ENCODE measurements around the gene ELP4.
A peak's percentile ranks its signal among the peaks of the same experiment; 100 is the strongest.
"Not testable (repeated sequence)": the region's sequence is repeated elsewhere in the genome, so short reads cannot be mapped to it uniquely, and the experiment has no call there.

Gene ELP4

DNA sequence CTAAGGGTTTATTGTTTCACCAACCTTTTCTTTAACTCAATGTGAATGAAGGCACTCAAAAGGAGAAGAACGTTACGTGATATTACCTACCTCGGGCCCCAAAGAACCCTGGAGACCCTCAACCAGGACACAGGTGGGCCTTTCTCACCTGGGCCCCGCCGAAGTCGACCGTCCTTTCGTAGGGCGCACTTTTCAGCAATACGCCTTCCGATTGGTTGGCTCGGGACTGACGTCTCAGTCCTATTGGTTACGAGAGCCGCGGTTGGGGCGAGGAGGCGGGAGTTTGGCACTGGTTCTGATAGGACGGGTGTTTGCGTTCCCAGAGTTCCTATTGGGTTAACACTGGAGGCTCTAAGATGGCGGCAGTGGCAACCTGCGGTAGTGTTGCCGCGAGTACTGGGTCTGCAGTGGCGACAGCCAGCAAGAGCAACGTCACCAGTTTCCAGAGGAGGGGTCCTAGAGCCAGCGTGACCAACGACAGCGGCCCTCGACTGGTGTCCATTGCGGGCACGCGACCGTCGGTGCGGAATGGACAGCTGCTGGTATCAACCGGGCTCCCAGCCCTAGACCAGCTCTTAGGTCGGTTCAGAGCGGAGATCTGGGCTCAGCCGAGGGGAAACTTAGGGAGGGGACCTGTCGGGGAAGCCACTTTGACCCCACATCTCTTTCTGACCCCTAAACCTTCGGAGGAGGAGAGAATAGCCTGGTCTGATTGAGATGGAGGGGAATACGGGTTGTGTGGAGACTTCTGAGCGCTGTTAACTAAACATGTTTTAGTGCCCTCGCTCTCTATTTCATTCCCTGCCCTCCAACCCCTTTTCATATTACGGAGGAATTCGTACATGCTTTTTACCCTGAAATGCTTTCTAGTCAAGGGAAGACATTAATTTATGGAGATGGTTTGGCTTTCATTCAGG, at the start of gene ELP4, which contains the start of gene IMMP1L:
ELP4 (plus strand) TSS at position 339 of the 917 bp plus-strand sequence; CDS start at position 357, 18 bp downstream.
IMMP1L (minus strand) TSS at position 194 of the 917 bp plus-strand sequence. CDS start 46,346 bp downstream, outside the sequence.
- peak; percentile 95 for DNase-seq

DNA sequence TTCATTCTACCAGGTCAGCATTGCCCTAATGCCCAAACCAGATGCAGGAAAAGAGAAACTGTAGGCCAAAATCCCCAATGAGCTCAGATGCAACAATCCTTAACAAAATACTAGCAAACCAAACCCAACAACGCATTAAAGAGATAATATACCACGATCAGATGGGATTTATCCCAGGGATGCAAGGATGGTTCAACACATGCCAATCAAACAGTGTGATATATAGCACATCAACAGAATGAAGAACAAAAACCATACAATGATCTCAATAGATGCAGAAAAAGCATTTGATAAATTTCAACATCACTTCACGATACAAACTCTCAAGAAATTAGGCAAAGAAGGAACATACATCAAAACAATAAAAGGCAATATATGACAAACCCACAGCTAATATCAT, 45.1 kb upstream of the ELP4 start:
- DNase-seq = no peak

DNA sequence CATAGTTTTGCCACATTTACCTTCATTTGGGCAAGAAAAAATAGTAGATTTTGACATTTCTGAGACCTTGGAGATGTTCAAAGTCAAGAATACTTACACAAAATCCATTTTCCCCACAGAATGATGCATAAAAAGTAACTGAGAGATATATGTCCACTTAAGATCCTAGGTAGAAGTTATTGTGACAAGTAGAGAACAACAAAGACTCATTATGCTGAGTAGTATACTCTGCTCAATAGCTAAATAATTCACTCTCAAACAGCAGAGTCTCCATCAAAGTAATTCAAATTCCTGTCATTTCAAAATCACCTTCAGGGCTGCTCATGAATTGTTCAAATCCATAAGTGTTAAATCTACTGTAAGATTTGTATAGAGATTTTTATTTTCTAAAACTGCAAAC, 35.5 kb upstream of the ELP4 start:
- DNase-seq = no peak

DNA sequence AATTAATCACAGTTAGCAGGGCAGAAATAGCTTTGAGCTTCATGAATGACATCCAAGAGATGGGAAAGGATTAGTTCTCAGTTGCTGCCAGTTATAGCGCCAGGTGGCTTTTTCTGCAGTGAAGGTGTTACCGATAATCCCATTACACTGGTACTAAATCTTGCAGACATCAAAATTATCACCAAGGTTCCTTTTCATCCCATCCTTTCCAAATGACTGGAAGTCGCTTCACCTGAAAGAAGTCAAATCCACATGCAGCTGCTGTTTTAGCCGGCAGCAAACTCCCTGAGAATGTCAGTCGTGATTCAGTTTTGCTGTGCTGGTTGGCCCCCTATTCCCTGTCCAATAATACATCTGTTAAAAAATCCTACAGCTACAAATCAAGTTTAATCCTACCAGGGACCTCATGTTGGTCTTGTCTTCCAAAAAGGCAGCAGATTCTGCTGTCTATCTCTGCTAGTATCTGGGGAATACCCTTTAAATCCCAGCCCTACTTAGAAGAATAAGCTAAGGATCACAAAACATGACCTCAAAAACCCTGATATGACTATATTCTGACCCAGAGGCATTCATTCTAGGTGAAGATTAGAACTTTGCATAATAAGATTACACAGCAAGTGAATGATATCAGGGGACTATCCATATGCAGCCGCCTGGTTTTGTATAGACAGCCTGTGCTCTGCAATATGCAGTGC, 31.9 kb upstream of the ELP4 start:
- DNase-seq = no peak

DNA sequence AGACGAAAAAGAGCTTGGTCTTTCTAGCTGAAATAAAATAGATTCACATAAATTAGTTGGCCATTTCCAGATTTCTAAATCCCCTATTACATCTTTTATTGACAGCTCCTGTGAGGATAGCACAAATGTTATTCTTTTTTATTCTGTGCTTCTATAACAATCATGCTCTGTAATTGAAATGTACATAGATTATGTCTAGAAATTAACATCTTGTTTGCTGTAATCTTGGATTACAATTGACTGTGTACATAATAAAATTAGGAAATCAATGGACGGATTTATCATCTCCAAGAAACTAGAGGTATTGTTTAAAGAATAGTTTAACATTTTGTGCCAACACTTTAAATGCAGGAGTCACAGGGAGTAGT, 31.4 kb upstream of the ELP4 start:
- DNase-seq = no peak

- no peak for DNase-seq
Measured at GRCh38 chr11:31479066-31479465, 30.5 kb upstream of the ELP4 start.

- no peak for DNase-seq
Measured at GRCh38 chr11:31480930-31481329, 28.6 kb upstream of the ELP4 start.

DNA sequence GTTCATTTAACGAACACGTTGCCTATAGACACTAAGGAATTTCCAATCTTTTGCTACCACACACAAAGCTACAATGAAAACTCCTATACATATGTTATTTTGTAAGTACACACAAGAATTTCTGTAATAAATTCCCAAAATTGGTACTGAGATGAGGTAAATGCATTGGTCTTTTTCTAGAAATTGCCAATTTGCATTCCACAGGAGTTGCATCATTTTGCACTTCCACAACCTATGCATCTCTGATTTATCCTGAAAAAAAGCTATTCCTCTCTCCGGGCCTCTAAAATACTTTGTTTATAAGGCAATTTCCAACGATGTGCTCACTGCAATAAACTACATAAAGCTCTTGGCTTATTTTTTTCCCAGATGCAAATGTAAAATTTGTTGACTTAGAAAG, 25.1 kb upstream of the ELP4 start:
- no peak for DNase-seq

DNA sequence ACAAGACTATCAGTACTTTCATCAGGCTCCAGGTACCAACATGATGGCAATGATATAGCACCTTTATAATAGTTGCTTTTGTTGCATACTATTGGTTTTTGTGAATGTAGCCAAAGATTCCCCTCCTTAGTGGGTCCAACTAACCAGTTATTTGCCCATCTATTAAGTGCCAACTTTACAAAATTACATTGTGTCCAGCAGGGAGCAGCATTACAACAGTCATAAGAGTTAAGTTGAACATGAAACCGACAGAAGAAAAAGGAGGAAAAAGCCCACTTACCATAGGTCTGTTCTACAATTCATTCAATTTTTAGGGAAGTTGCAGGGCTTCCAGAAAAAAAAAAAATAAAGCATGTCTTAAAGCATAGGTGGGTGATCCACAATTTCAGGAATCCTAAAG, 21.7 kb upstream of the ELP4 start:
- peak; percentile 4 for DNase-seq

GRCh38 chr11:31492320-31492913, 17.1 kb upstream of the ELP4 start:
- DNase-seq = no peak

DNA sequence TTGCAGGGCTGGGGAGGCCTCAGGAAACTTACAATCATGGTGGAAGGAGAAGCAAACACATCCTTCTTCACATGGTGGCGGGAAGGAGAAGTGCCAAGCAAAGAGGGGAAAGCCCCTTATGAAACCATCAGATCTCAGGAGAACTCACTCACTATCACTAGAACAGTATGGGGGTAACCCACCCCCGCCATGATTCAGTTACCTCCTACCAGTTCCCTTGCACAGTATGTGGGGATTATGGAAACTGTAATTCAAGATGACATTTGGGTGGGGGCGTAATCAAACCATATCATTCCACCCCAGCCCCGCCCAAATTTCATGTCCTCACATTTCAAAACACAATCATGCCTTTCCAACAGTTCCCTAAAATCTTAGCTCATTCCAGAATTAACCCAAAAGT, 16.3 kb upstream of the ELP4 start:
- no peak for DNase-seq

GRCh38 chr11:31493762-31494161, 15.8 kb upstream of the ELP4 start:
- DNase-seq = not testable (repeated sequence)

DNA sequence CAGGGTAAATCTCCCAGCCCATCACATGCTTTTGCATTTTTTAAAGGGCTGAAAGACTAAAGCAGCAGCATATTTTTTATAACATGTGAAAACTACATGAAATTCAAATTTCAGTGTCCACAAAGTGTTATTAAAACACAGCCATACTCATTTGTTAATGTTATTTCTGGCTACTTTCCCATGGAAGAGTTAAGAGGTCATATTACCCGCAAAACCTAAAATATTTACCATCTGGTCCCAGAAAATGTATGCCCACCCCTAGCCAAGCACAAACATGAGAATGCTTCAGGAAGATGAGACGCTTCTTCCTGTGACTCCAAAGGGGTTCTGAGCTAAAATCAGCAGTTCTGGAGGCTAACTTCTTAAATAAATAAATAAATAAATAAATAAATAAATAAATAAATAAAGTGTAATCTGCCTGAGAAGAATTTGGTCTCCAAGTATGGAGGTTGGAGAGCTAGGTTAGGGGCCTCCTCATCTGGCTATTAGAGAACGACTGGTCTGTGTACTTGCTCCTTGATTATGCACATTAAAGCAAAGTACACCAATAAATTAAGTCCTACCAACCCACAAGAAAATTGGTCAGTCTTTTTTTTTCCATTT, 9.9 kb upstream of the ELP4 start:
- DNase-seq = no peak

DNA sequence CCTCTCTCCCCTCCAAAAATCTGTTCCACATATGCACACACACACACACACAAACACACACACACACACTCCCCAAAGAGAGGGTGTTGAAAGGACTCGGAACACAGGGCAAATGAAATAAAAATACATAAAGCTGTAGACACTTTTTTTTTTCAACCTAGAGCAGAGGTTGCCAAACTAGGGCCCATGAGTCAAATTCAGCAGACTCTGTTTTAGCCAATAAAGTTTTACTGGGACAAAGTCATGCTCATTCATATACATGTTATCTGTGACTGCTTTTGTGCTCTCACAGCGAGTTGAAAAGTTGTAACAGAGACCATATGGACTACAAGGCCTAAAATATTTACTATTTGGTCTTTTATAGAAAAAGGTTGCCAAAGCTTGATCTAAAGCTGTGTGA, 9.0 kb upstream of the ELP4 start:
- no peak for DNase-seq

DNA sequence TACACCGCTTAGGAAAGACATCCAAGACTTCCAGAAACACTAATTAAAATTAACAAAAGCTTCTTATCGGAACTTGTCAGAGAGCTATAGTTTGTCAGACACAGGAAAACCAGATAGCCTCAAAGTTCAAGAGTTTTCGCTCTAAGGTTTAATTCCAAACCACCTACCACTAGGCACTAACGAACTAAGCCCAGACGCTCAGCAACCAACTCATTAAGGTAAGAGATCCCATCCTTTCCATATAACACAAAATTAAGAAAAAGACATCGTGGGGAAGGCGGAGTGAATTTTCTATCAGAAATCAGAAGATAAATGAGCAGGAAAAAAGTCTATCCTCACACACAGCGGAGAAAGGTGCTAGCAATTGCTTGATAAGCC, 527 bp upstream of the ELP4 start:
- peak; percentile 6 for DNase-seq

DNA sequence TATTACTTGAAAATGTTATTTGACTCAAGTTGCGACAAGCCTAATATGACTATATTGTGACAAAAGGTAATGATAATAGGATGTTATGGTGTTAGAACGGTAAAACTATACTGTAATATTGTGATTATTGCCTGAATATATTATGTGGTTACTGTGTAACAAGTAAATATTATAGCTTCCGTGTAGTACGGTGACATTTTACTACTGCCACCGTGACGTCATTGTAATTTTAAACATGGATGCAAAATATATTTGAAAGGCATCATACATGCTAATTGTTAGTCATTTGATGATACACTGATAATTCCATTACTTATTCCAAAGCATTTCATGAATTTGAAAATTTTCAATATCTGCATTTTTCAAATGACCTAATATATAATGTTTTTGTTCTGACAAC, 2.5 kb downstream of the ELP4 start:
- DNase-seq = no peak

DNA sequence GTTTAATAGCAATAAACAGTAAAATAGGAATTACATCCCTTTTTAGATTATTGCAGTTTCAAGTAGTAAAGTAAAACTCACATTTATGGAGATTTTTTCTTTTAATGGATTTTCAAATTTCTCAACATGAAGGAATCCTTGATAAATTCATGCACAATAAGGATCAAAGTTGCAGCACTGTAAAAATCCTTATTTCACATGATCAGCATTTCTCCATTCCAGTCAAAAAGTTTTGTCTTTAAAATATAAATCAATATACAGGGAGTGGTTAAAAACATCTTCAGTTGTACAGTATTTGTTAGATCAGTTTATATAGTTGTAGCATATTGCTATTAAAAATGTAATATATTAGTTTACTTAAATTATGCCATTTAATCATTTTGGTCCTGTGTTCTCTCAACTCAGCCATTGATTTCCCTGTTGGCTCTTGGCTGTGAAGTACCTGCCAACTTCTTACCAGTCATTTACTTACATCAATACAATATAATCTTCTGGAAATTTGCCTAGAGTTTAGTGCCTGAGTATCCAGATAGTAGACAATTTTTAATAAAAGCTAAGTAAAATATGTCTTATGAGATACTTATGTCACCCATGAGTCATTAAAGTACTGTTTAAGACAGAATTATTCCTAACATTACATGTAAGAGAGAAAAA, 12.1 kb downstream of the ELP4 start:
- no peak for DNase-seq

GRCh38 chr11:31529189-31529588, 19.6 kb downstream of the ELP4 start:
- DNase-seq = no peak

GRCh38 chr11:31529701-31530100, 20.1 kb downstream of the ELP4 start:
- DNase-seq = no peak

DNA sequence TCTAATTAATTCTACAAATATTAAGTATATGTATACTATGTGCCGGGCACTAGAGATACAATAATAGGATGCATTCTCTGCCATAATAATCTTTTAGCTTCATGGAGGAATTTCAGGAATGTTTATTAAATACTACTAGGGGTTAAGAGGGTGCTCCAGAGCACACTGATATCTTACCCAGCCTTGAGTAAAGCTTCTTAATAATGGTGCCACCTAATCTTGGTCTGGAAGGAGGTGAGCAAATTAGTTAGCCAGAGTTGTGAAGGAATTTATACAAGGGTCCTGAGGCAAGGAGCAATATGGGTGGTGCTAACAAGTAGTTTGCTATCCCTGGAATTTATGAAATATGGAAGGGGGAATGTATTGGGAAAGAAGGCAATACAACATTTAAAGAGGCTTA, 21.7 kb downstream of the ELP4 start:
- DNase-seq = no peak

DNA sequence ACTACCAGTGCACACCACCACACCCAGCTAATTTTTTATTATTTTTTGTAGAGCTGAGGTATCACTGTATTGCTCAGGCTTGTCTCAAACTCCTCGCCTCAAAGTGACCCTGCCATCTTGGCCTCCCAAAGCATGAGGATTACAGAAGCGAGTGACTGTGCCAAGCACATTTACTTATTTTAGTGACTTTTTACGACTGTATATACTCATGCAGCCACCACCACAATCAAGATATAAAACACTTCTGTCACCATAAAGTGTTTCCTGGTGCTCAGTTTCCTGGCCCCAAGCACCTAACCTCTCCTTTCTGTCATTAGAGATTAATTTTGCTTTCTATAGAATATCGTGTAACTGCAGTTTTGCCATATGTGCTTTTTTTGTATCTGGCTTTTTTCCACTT, 25.9 kb downstream of the ELP4 start:
- DNase-seq = no peak

DNA sequence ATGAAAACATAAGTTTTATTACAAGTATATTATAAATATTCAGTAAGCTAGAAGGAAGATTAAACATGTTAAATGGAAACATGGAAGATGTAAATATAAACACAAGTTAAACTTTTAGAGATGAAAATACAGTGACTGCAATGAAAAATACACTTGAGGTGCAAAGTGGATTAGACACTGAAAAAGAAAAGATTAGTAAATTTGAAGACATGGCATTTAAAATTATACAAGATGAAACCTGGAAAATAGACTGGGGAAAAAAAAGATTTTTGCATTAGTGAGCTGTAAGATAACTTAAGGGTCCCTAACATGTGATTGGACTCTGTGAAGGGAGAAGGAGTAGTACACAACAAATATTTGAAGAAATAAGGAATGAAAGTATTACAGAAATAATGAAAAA, 33.3 kb downstream of the ELP4 start:
- DNase-seq = no peak

GRCh38 chr11:31555938-31556337, 46.4 kb downstream of the ELP4 start:
- no peak for DNase-seq

All from CD4-positive, alpha-beta T cell treated with Interleukin-6 for 4 hours (primary cell).